ENCODE measurements around the gene ELK3. TPM values are rescaled to one million over a fixed set of nuclear protein-coding genes. Genes with fewer than 3 reads are reported as not detected.

Gene ELK3
- total RNA-seq, 1 donor from 2014 or later: 31.9 TPM

- no peak for DNase-seq (ENCODE audit: low read depth, low spot score)
Observed at GRCh38 chr12:96211988-96212387, 17.8 kb downstream of the ELK3 start.

- no peak for DNase-seq (ENCODE audit: low read depth, low spot score)
Observed at GRCh38 chr12:96212456-96213375, 18.5 kb downstream of the ELK3 start.

GRCh38 chr12:96213869-96214268, 19.7 kb downstream of the ELK3 start:
- no peak for DNase-seq (ENCODE audit: low read depth, low spot score)

- no peak for DNase-seq (ENCODE audit: low read depth, low spot score)
Observed at GRCh38 chr12:96215919-96216273, 21.7 kb downstream of the ELK3 start.

GRCh38 chr12:96218989-96219678, 25.0 kb downstream of the ELK3 start:
- DNase-seq (ENCODE audit: low read depth, low spot score): no peak

- DNase-seq (ENCODE audit: low read depth, low spot score): peak; percentile 92
Observed at GRCh38 chr12:96219700-96220206, 25.6 kb downstream of the ELK3 start.

- DNase-seq (ENCODE audit: low read depth, low spot score): no peak
Observed at GRCh38 chr12:96220902-96221301, 26.7 kb downstream of the ELK3 start.

- DNase-seq (ENCODE audit: low read depth, low spot score): no peak
Observed at GRCh38 chr12:96221391-96221790, 27.2 kb downstream of the ELK3 start.

GRCh38 chr12:96223411-96224218, 29.4 kb downstream of the ELK3 start:
- DNase-seq (ENCODE audit: low read depth, low spot score): no peak

GRCh38 chr12:96224219-96224615, 30.0 kb downstream of the ELK3 start:
- DNase-seq (ENCODE audit: low read depth, low spot score): no peak

GRCh38 chr12:96225044-96225855, 31.1 kb downstream of the ELK3 start:
- DNase-seq (ENCODE audit: low read depth, low spot score): peak; percentile 59

- no peak for DNase-seq (ENCODE audit: low read depth, low spot score)
Observed at GRCh38 chr12:96225994-96226399, 31.8 kb downstream of the ELK3 start.

GRCh38 chr12:96226401-96226800, 32.2 kb downstream of the ELK3 start:
- DNase-seq (ENCODE audit: low read depth, low spot score): no peak

- DNase-seq (ENCODE audit: low read depth, low spot score): no peak
Observed at GRCh38 chr12:96226801-96227348, 32.7 kb downstream of the ELK3 start.

- DNase-seq (ENCODE audit: low read depth, low spot score): no peak
Observed at GRCh38 chr12:96227365-96228106, 33.4 kb downstream of the ELK3 start.

GRCh38 chr12:96228566-96229248, 34.5 kb downstream of the ELK3 start:
- DNase-seq (ENCODE audit: low read depth, low spot score): no peak

GRCh38 chr12:96230646-96231045, 36.5 kb downstream of the ELK3 start:
- no peak for DNase-seq (ENCODE audit: low read depth, low spot score)

GRCh38 chr12:96233168-96233567, 39.0 kb downstream of the ELK3 start:
- DNase-seq (ENCODE audit: low read depth, low spot score): no peak

- DNase-seq (ENCODE audit: low read depth, low spot score): no peak
Observed at GRCh38 chr12:96233939-96234461, 39.8 kb downstream of the ELK3 start.
